Inflammatory macrophage treated with lipopolysaccharide for 1 hour (primary cell): ENCODE measurements around the gene TNIP2.
A peak's percentile ranks its signal among the peaks of the same experiment; 100 is the strongest.
"Not testable (repeated sequence)": the region's sequence is repeated elsewhere in the genome, so short reads cannot be mapped to it uniquely, and the experiment has no call there.

Source experiments
- DNase-seq, 2 donors: peaks; one replicate each; pipeline ENCODE4 v3.0.0-alpha.2; 2020 to 2022

TNIP2 gene

DNA sequence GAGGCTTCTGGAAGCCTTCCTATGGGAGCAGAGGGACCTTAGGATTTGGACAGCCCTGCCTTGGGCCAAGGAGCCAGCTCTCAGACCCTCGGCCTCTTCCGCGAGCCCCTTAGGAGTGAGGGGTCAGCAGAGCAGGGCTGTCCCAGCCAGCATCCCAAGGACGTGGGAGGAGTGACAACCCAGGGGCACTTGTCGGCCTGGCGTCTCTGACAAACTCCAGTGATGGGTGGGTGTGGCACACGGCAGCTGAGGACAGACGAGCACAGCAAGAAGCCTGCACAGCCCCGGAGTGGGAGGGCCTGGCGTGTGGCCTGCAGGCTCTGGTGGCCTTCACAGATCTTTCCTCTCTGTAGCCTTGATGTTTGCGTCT lies 11.6 kb upstream of the TNIP2 start:
- DNase-seq = no peak

GRCh38 chr4:2767046-2767704 lies 11.0 kb upstream of the TNIP2 start:
- DNase-seq = no peak

GRCh38 chr4:2765832-2766526 lies 9.8 kb upstream of the TNIP2 start:
- DNase-seq = no peak

GRCh38 chr4:2763511-2763967 lies 7.4 kb upstream of the TNIP2 start:
- no peak for DNase-seq

DNA sequence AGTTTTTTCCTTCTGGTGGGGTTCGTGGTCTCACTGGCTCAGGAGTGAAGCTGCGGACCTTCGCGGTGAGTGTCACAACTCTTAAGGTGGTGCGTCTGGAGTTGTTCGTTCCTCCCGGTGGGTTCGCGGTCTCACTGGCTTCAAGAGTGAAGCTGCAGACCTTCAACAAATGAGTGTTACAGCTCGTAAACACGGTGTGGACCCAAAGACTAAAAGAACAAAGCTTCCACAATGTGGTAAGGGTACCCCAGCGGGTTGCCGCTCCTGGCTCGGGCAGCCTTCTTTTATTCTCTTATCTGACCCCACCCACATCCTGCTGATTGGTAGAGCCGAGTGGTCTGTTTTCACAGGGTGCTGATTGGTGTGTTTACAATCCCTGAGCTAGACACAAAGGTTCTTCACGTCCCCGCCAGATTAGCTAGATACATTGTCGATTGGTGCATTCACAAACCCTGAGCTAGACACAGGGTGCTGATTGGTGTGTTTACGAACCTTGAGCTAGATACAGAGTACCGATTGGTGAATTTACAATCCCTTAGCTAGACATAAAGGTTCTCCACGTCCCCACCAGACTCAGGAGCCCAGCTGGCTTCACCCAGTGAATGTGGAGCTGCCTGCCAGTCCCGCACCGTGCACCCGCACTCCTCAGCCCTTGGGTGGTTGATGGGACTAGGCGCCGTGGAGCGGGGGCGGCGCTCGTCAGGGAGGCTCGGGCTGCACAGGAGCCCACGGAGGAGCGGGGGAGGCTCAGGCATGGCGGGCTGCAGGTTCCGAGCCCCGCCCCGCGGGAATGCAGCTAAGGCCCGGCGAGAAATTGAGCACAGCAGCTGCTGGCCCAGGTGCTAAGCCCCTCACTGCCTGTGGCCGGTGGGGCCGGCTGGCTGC lies 6.6 kb upstream of the TNIP2 start:
- DNase-seq = not testable (repeated sequence)

- DNase-seq = no peak
Measured at GRCh38 chr4:2762048-2762447, 5.9 kb upstream of the TNIP2 start.

DNA sequence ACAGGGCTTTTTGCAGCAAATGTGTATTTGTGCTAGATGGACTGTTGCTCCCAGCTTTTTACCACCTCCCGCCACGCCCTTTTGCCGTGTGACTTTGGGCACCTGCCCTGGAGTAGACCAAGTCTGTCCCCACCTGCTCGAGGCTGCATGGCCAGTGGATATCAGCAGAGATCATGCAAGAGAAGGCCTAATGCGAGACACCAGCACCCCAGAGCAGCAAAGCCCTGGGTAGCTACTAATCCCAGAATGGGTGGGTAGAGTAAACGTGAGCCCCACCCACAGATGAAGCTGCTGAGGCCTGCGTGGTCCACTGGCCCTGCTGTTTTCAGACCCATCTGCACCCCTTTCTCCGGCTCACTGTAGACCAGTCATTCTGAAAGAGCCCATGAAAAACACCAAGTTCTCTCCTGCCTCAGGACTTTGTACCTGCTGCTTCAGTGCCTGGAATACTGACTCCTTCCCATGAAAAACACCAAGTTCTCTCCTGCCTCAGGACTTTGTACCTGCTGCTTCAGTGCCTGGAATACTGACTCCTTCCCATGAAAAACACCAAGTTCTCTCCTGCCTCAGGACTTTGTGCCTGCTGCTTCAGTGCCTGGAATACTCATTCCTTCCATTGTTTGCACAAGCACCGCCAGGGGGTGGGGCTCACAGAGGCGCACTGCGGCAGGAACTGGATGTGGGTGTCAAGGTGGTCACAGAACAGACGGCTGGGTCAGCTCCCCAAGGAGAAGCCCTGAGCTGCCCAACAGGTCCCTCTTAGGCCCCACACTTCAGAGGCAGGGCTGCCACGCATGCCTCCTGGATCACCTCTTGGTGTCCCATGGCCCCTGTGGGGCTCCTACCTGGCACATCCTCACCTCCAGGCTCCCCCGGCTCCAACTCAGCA lies 5.1 kb upstream of the TNIP2 start:
- no peak for DNase-seq

- no peak for DNase-seq
Measured at GRCh38 chr4:2757426-2757825, 1.3 kb upstream of the TNIP2 start.

- no peak for DNase-seq
Measured at GRCh38 chr4:2756691-2757350, 685 bp upstream of the TNIP2 start.

- no peak for DNase-seq
Measured at GRCh38 chr4:2754848-2755819, 1.0 kb downstream of the TNIP2 start.

DNA sequence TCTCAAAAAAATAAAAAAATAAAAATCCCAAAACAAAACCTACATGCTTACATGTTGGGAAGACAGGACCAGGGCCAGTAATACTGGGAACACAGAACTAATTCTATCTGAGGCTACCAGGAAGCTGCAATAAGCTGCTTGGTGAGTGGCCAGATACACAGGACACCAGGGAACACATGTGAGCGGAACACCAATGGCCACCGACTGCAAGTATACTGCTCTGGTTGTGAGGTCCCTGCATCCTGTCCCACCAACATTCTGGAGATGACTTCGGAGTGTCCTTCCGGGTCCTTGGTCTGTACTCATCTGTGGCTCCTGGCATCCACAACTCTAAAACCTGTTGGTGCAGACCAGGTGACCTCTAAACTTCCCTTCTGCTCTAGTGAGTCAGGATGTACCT lies 2.7 kb downstream of the TNIP2 start:
- no peak for DNase-seq

DNA sequence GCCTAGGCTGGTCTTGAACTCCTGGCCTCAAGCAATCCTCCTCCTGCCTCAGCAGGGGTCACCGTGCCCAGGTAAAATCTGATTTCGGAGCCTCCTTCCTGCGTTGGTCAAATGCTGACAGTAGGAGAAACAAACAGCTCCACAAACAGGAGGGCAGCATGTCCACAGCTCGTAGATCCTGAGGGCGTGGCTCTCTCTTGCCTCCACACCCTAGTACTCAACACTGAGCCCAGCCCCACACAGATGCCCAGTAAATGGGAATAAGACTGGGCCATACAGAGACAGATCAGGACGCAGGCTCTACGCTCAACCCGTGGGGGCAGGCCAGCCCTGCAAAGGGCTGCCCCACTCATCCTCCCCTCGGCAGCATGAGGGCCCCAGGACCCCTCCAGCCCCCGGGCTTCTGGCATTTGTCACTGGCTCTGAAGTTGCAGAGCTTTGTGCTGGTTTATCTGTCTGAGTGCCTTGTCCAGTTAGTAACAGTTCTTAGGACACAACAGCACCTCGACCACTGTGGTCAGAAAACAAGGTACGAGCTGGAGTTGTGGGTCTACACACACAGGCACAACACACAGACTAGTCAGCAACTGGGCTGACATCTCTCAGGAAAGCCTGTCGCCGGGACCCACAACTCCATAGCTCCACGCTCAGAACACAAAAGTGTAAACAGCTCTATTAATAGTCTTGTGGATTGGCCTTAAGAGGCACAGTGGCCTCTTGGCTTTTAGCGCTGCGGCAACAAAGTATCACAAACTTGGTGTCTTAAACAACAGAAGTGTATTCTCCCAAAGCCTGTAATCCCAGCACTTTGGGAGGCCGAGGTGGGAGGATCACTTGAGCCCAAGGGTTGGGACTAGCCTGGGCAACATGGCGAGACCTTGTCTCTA lies 5.2 kb downstream of the TNIP2 start:
- no peak for DNase-seq

- DNase-seq = no peak
Measured at GRCh38 chr4:2746891-2747695, 9.0 kb downstream of the TNIP2 start.

DNA sequence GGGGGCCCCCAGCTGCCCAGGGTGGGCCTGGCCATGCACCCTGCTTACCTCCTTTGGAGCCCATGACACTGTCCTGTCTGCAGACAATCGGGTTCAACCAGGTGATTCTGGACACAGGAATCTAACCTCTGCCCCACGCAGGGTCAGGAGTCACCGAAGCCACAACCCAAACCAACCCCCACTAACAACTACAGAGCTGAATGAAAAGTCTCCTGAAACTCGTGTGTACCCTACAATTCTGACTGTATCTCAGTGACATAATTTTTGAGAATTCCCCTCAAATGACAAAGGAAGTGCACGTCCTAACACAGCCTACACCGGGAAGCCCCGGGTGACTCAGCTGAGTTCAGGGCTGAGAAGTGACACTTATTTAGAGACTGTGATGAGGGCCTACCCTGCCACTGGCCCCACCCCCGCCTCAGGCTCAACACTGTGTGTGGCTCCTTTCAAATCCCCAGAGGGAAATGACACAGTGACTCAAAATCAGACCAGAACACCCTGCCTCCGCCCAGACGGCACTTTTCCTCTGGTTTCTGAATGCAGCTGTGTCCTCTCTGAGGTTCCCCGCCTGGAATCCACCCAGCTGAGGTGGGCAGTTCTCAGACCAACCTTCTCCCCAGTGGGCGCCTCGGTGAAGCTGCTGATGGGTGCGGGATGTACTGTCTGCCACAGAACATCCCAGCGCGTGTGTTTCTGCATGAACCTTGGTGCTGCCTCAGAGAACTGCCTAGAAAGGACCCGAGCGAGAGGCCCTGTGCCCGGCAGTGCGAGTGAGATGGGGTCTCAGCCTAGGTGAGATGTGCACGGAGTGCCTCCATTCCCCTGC lies 9.9 kb downstream of the TNIP2 start:
- DNase-seq = peak; percentile 96 to 100

DNA sequence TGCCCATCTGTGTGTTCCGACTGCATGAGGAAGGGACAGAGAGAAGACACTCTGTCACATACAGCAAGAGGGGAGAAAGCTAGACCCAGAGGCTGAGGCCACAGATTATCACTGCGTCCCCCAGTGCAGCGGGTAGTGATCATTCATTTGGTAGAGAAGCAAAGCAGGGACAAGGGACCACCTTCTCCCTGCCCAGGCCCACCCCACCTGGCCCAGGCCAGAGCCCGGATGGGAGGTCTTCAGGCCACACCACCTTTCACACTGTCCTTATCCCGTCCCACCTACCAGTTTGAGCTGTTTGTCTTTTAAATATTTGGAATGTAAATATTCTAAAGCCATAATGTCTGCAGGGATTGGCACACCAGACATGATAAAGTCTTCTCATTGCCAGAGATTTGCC lies 10.6 kb downstream of the TNIP2 start:
- DNase-seq = no peak

- no peak for DNase-seq
Measured at GRCh38 chr4:2744576-2745270, 11.4 kb downstream of the TNIP2 start.
